HG02938 (cell line): Measurements from ENCODE around the gene RAPH1.

Experiments used
- ATAC-seq: cut with Tn5 transposase; IDR thresholded peaks from one replicate; pipeline ENCODE4 v1.9.1; 2021; ENCODE audit warnings: mild to moderate bottlenecking, moderate library complexity; ENCODE audit not compliant: unreplicated experiment

RAPH1 gene

GRCh38 chr2:203489531-203489930 lies 45.6 kb downstream of the RAPH1 start:
- ATAC-seq, result no peak

- peak; percentile 83 for ATAC-seq
Observed at GRCh38 chr2:203484266-203485112, 50.6 kb downstream of the RAPH1 start.

- no peak for ATAC-seq
Observed at GRCh38 chr2:203480623-203481022, 54.5 kb downstream of the RAPH1 start.

- no peak for ATAC-seq
Observed at GRCh38 chr2:203476881-203477280, 58.2 kb downstream of the RAPH1 start.

GRCh38 chr2:203471323-203471722 lies 63.8 kb downstream of the RAPH1 start:
- no peak for ATAC-seq

GRCh38 chr2:203470371-203470770 lies 64.7 kb downstream of the RAPH1 start:
- no peak for ATAC-seq

GRCh38 chr2:203469546-203469945 lies 65.6 kb downstream of the RAPH1 start:
- no peak for ATAC-seq

GRCh38 chr2:203463266-203463678 lies 71.8 kb downstream of the RAPH1 start:
- no peak for ATAC-seq

- ATAC-seq, result no peak
Observed at GRCh38 chr2:203462308-203462707, 72.8 kb downstream of the RAPH1 start.

- no peak for ATAC-seq
Observed at GRCh38 chr2:203461746-203462145, 73.4 kb downstream of the RAPH1 start.

GRCh38 chr2:203455209-203455608 lies 79.9 kb downstream of the RAPH1 start:
- ATAC-seq, result no peak

- ATAC-seq, result no peak
Observed at GRCh38 chr2:203453858-203454451, 81.1 kb downstream of the RAPH1 start.

GRCh38 chr2:203451689-203452088 lies 83.4 kb downstream of the RAPH1 start:
- no peak for ATAC-seq

GRCh38 chr2:203451011-203451410 lies 84.1 kb downstream of the RAPH1 start:
- no peak for ATAC-seq

GRCh38 chr2:203450561-203450960 lies 84.5 kb downstream of the RAPH1 start:
- no peak for ATAC-seq

GRCh38 chr2:203446780-203447179 lies 88.3 kb downstream of the RAPH1 start:
- ATAC-seq, result no peak

GRCh38 chr2:203446071-203446481 lies 89.0 kb downstream of the RAPH1 start:
- ATAC-seq, result no peak

- no peak for ATAC-seq
Observed at GRCh38 chr2:203444738-203445137, 90.4 kb downstream of the RAPH1 start.

- no peak for ATAC-seq
Observed at GRCh38 chr2:203442463-203442862, 92.6 kb downstream of the RAPH1 start.

- no peak for ATAC-seq
Observed at GRCh38 chr2:203441463-203441862, 93.6 kb downstream of the RAPH1 start.

- no peak for ATAC-seq
Observed at GRCh38 chr2:203440671-203441070, 94.4 kb downstream of the RAPH1 start.

- no peak for ATAC-seq
Observed at GRCh38 chr2:203438528-203438927, 96.6 kb downstream of the RAPH1 start.
